HG03442 (cell line): ENCODE results near the gene ABCG8.
A peak's percentile ranks its signal among the peaks of the same experiment; 100 is the strongest.

ENCODE experiments used
- ATAC-seq: cut with Tn5 transposase; IDR thresholded peaks from one replicate; pipeline ENCODE4 v1.9.1; 2021; ENCODE audit warnings: mild to moderate bottlenecking, moderate library complexity; ENCODE audit not compliant: unreplicated experiment

ABCG8 gene

GRCh38 chr2:43855292-43855691 lies 16.5 kb downstream of the ABCG8 start:
- no peak for ATAC-seq

GRCh38 chr2:43872151-43872550 lies 33.4 kb downstream of the ABCG8 start:
- no peak for ATAC-seq

GRCh38 chr2:43874776-43875451 lies 36.1 kb downstream of the ABCG8 start:
- ATAC-seq = no peak

- peak; percentile 69 for ATAC-seq
Observed at GRCh38 chr2:43877782-43878464, 39.2 kb downstream of the ABCG8 start.

GRCh38 chr2:43879261-43879660 lies 40.5 kb downstream of the ABCG8 start:
- no peak for ATAC-seq

- ATAC-seq = no peak
Observed at GRCh38 chr2:43880471-43880870, 41.7 kb downstream of the ABCG8 start.

GRCh38 chr2:43880952-43881351 lies 42.2 kb downstream of the ABCG8 start:
- no peak for ATAC-seq

- ATAC-seq = no peak
Observed at GRCh38 chr2:43882312-43882711, 43.5 kb downstream of the ABCG8 start.

- ATAC-seq = no peak
Observed at GRCh38 chr2:43884689-43885088, 45.9 kb downstream of the ABCG8 start.

GRCh38 chr2:43885132-43885632 lies 46.4 kb downstream of the ABCG8 start:
- ATAC-seq = no peak

GRCh38 chr2:43887176-43887575 lies 48.4 kb downstream of the ABCG8 start:
- no peak for ATAC-seq

GRCh38 chr2:43889416-43889815 lies 50.6 kb downstream of the ABCG8 start:
- no peak for ATAC-seq

GRCh38 chr2:43890855-43891254 lies 52.1 kb downstream of the ABCG8 start:
- ATAC-seq = no peak

GRCh38 chr2:43894743-43895142 lies 56.0 kb downstream of the ABCG8 start:
- ATAC-seq = no peak

GRCh38 chr2:43896906-43897305 lies 58.1 kb downstream of the ABCG8 start:
- no peak for ATAC-seq

- ATAC-seq = no peak
Observed at GRCh38 chr2:43897492-43897891, 58.7 kb downstream of the ABCG8 start.

- no peak for ATAC-seq
Observed at GRCh38 chr2:43898134-43898837, 59.5 kb downstream of the ABCG8 start.

GRCh38 chr2:43898838-43899346 lies 60.1 kb downstream of the ABCG8 start:
- no peak for ATAC-seq

- no peak for ATAC-seq
Observed at GRCh38 chr2:43899589-43899988, 60.8 kb downstream of the ABCG8 start.

- peak; percentile 64 for ATAC-seq
Observed at GRCh38 chr2:43905371-43905803, 66.6 kb downstream of the ABCG8 start.

- ATAC-seq = no peak
Observed at GRCh38 chr2:43905871-43906270, 67.1 kb downstream of the ABCG8 start.
